Ishikawa (cell line): ENCODE results near the gene SLC17A7.

Experiments used
- CEBPB ChIP-seq: IDR thresholded peaks from 2 replicates; pipeline ENCODE4 v1.6.1; 2012
- CREB1 ChIP-seq: IDR thresholded peaks from 2 replicates; pipeline ENCODE4 v1.6.1; 2012; ENCODE audit warnings: low read depth
- EGR1 ChIP-seq: IDR thresholded peaks from 2 replicates; pipeline ENCODE4 v1.6.1; 2012
- EP300 ChIP-seq: IDR thresholded peaks from 2 replicates; pipeline ENCODE4 v1.6.1; 2012; ENCODE audit warnings: borderline replicate concordance
- FOXM1 ChIP-seq: IDR thresholded peaks from 2 replicates; pipeline ENCODE4 v1.6.1; 2012; ENCODE audit warnings: low read depth, borderline replicate concordance
- NFIC ChIP-seq: IDR thresholded peaks from 2 replicates; pipeline ENCODE4 v1.6.1; 2012
- RAD21 ChIP-seq: IDR thresholded peaks from 2 replicates; pipeline ENCODE4 v1.6.1; 2012; ENCODE audit warnings: low read depth
- TAF1 ChIP-seq: IDR thresholded peaks from 2 replicates; pipeline ENCODE4 v1.6.1; 2012; ENCODE audit warnings: low read depth, mild to moderate bottlenecking
- TCF12 ChIP-seq: IDR thresholded peaks from 2 replicates; pipeline ENCODE4 v1.6.1; 2012; ENCODE audit warnings: low read depth
- TEAD4 ChIP-seq: IDR thresholded peaks from 2 replicates; pipeline ENCODE4 v1.6.1; 2012
- YY1 ChIP-seq: IDR thresholded peaks from 2 replicates; pipeline ENCODE4 v1.6.1; 2012; ENCODE audit warnings: low read depth
- ZBTB7A ChIP-seq: IDR thresholded peaks from 2 replicates; pipeline ENCODE4 v1.6.1; 2012; ENCODE audit warnings: low read depth
- TF ChIP-seq, protein P1 (sequence below): IDR thresholded peaks from 2 replicates; pipeline ENCODE4 v1.6.1; 2012
- TF ChIP-seq, protein P2 (sequence below): IDR thresholded peaks from 2 replicates; pipeline ENCODE4 v1.6.1; 2012; ENCODE audit warnings: low read depth, mild to moderate bottlenecking
- TF ChIP-seq, protein P3 (sequence below): IDR thresholded peaks from 2 replicates; pipeline ENCODE4 v1.6.1; 2012

The SLC17A7 gene

DNA sequence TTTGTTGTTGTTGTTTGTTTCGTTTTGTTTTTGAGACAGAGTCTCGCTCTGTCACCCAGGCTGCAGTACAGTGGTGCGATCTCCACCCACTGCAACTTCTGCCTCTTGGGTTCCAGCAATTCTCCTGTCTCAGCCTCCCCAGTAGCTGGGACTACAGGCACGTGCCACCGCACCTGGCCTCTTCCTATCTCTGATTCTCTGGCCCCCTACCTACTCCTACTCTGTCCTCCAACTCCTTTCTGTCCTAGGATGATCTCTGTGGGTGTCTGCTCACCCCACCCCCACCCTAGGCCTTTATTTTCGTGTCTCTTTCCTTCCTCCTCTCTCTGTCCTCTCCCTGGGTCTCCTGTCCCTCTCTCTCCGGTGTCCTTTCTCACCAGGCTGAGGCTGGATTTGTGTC, 9.1 kb upstream of the SLC17A7 start:
- TF ChIP-seq YY1: no peak
- TF ChIP-seq, protein P1, sequence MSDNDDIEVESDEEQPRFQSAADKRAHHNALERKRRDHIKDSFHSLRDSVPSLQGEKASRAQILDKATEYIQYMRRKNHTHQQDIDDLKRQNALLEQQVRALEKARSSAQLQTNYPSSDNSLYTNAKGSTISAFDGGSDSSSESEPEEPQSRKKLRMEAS: no peak
- TF ChIP-seq TEAD4: no peak
- no peak for TF ChIP-seq CREB1
- TF ChIP-seq NFIC: no peak
- no peak for TF ChIP-seq CEBPB
- no peak for TF ChIP-seq TCF12

DNA sequence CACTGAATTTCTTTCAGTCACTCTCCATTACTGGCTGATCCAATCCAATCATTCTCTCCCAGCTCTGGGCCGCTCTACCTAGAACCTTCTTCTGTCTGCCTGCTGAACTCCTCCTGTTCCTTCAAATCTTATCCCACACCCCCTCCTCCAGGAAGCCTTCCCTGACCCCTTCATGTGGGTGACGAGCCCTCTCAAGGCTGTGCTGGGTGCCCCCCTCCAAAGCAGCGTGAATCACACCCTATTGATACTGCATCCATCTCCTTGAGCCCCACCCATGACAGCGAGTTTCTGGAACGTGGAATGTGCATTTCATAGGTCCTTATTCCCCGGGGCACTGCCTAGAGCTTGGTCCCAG, 7.1 kb upstream of the SLC17A7 start:
- no peak for TF ChIP-seq NFIC
- no peak for TF ChIP-seq ZBTB7A
- TF ChIP-seq EGR1: no peak
- no peak for TF ChIP-seq TAF1
- no peak for TF ChIP-seq EP300
- no peak for TF ChIP-seq FOXM1

DNA sequence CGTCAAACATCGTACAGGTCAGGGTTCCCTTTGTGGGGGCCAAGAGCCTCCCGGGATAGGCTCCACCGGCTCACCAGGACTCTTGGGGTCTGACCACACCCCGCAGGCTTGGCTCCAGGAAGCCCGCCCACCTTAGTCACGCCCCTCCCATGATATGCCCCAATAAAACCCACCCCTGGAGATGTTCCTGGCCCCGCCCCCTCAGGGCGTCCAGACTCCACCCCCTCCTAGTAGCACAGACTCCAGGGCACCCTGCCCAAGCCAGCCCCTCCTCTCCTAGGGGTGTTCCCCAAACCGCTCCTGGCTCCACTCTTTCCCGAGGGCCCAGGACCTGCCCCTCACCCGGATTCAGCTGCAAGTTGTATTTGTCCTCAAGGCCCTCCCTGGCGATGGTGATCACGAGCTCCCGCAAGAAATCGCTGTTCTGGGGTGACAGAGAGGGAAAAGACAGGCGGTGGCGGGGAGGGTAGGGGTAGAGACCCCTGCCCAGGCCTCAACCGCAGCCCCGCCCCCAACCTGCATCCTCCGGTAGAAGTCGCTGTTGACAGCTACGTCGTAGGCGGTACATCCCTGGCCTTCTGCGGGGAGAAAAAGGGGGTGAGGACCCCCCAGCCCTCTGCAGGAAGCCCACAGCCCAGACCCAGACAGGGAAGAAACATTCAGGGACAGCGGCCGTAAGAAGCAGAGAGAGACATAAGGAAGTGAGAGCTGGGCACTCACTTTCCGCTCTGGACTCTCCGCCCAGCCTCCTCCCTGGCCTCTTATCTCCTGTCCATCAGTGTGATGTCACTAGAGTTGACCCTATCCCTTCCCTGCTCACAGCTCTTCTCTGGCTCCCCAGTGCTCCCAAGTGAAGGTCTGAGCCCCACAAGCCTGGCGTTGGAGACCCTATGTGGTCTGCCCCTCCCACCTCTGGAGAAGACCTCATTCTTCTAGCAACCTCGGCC, 6.4 kb upstream of the SLC17A7 start:
- no peak for TF ChIP-seq EP300
- no peak for TF ChIP-seq YY1
- TF ChIP-seq CEBPB: no peak
- TF ChIP-seq, protein P1: no peak
- TF ChIP-seq TCF12: no peak
- TF ChIP-seq CREB1: no peak

DNA sequence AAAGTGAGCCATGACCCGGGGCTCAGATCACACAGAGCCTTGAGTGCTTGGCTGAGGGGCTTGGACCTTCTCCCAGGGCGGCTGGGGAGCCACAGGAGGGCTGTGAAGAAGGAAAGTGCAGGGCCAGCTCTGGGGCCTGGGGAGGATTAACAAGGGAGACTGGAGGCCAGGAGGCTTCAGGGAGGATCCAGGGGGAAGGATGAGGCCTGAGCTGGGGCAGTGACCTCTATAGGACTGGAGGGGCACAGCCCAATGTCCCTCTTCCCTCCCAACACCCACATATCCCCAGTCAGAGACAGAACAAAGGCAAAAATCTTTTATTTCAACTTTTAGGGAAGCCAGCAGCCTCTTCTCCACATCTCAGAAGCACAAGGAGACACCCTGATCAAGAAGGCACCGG, 4.7 kb upstream of the SLC17A7 start:
- TF ChIP-seq, protein P2, sequence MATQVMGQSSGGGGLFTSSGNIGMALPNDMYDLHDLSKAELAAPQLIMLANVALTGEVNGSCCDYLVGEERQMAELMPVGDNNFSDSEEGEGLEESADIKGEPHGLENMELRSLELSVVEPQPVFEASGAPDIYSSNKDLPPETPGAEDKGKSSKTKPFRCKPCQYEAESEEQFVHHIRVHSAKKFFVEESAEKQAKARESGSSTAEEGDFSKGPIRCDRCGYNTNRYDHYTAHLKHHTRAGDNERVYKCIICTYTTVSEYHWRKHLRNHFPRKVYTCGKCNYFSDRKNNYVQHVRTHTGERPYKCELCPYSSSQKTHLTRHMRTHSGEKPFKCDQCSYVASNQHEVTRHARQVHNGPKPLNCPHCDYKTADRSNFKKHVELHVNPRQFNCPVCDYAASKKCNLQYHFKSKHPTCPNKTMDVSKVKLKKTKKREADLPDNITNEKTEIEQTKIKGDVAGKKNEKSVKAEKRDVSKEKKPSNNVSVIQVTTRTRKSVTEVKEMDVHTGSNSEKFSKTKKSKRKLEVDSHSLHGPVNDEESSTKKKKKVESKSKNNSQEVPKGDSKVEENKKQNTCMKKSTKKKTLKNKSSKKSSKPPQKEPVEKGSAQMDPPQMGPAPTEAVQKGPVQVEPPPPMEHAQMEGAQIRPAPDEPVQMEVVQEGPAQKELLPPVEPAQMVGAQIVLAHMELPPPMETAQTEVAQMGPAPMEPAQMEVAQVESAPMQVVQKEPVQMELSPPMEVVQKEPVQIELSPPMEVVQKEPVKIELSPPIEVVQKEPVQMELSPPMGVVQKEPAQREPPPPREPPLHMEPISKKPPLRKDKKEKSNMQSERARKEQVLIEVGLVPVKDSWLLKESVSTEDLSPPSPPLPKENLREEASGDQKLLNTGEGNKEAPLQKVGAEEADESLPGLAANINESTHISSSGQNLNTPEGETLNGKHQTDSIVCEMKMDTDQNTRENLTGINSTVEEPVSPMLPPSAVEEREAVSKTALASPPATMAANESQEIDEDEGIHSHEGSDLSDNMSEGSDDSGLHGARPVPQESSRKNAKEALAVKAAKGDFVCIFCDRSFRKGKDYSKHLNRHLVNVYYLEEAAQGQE: no peak
- TF ChIP-seq EGR1: no peak
- TF ChIP-seq, protein P3, sequence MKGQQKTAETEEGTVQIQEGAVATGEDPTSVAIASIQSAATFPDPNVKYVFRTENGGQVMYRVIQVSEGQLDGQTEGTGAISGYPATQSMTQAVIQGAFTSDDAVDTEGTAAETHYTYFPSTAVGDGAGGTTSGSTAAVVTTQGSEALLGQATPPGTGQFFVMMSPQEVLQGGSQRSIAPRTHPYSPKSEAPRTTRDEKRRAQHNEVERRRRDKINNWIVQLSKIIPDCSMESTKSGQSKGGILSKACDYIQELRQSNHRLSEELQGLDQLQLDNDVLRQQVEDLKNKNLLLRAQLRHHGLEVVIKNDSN: no peak

DNA sequence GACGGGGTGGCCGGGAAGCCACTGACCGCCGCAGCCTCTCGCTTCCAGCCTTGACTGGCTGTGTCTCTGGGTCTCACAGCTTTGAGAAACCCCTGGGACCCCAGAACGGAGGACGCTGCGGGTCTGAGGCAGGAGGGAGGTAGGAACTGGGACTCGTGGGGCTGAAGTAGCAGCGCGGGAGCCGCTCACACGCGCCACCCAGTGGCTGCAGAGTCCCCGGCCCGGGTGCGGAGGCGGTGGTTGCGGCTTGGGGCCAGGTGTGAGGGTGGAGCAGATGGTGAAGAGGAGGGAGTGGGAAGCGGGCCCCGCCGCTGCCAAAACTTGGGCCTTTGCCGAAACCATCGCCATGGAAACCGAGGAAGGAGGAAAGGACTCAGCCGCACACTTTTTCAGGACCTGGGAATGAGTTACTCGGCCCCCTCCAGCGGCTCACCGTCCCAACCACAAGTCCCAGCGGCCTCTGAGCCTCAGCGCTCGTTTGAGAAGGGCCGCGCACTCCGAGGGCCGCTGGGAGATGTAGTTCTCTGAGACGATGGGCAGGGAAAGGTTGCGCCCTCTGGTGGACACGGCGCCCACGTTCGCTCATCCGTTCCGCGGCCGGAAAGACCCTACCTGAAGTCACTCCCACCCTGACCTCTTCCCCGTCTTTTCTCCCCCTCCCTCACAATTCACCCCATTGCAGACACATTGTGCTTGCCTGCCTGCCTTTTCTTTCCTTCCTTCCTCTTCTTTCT, 2.2 kb upstream of the SLC17A7 start:
- TF ChIP-seq, protein P1: peak; percentile 30; the same call in 1 of the 2 replicates
- TF ChIP-seq CEBPB (no peak), TCF12 (no peak), CREB1 (no peak), YY1 (0 out of 2 replicates have a peak, but pooled peaks have one; percentile 57), RAD21 (peak; percentile 81), EP300 (no peak), TAF1 (no peak), NFIC (peak; percentile 21; the same call in 1 of the 2 replicates), ZBTB7A (peak; percentile 93), FOXM1 (no peak), TEAD4 (no peak), EGR1 (peak; percentile 96)
- TF ChIP-seq, protein P3: 0 out of 2 replicates have a peak, but pooled peaks have one; percentile 20
- TF ChIP-seq, protein P2: no peak
